ENCODE data around the gene SPACA4.

- TF ChIP-seq CTCF (IDR thresholded peaks at IDR 0.05) (no peak), ZFX (IDR thresholded peaks at IDR 0.05; ENCODE audit: borderline replicate concordance) (no peak)
Measured at GRCh38 chr19:48639483-48640375, 33.2 kb downstream of the SPACA4 start.
